Activated CD4-positive, CD25-positive, alpha-beta regulatory T cell treated with anti-CD3 and anti-CD28 coated beads, Interleukin-2, amount 50 U/mL, for 24 hours (primary cell): ENCODE measurements around the gene A4GALT.

Source experiments
- ATAC-seq, 2 donors: fragments of 150-1000 bp; cut with Tn5 transposase; one replicate each; pipeline ENCODE4 v1.10.0; 2021; ENCODE audit warnings: mild to moderate bottlenecking in 1 of 2, moderate library complexity in 1 of 2

Gene A4GALT

DNA sequence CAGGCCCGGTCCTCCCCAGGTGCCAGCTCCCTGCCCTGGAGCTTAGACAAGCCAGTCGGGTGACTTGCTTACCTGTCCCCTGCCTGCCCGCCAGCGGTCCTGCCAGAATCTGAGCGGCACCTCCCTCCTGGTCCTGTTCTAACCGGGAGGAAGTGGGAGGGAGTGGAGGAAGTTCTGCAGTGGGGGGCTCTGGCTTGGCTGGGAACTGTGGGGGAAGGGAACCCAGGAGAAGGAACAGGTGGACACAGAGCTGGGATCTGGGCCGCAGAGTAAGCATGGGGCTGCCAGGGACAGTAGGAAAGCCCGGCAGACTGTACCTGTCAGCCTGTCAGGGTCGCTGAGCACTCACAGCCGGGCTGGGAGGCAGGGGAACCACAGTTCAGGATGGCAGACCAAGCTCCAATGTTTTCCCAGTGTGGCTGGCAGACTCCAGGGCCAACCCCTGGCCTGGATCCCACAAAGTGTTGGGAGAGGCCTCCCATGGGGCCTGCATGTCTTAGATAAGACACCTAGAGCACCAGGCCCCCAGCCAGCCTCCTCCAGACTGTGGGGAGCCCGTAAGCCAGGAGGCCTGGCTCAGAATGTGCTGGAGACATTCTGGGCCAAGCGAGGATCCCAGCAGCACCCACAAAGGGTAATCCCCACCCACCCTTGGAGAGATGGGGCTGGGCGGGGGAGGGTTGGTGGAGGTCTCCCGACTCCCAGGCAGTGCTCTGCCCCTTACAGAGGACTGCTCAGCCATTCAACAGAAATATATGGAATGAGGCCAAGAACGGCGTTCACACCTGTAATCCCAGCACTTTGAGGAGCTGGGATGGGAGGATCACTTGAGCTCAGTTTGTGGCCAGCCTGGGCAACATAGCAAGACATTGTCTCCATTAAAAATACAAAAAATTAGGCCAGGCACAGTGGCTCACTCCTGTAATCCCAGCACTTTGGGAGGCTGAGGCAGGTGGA is 73.8 kb downstream of the A4GALT start:
- ATAC-seq, result no peak

DNA sequence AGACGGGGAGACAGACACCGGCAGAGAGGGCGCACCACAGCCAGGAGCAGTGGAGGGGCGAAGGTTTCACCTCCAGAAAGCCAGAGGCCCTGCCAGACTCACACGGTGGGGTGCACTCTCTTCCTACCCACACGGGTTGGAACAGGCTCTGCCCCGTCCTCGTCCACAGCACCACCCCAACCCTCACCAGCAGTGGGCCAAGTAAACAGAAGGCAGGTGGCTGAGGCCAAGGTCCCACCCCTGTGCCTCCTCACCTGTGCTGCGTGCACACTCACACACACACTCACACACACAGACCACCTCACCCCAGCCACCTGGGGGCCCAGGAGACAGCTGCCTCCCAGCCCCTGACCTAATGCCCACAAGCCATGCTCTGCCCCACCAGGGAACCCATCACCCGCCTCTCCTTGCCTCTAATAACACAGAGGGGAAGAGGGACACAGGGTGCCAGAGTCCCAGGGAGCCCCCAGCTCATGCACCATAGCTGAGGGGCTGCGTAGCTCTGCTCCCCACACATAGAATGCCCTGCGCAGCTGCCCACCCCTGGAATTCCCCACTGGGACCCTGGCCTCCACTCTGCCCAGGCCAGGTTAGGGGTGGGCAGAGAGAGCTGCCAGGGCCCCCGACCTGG is 74.6 kb downstream of the A4GALT start:
- ATAC-seq, result no peak

DNA sequence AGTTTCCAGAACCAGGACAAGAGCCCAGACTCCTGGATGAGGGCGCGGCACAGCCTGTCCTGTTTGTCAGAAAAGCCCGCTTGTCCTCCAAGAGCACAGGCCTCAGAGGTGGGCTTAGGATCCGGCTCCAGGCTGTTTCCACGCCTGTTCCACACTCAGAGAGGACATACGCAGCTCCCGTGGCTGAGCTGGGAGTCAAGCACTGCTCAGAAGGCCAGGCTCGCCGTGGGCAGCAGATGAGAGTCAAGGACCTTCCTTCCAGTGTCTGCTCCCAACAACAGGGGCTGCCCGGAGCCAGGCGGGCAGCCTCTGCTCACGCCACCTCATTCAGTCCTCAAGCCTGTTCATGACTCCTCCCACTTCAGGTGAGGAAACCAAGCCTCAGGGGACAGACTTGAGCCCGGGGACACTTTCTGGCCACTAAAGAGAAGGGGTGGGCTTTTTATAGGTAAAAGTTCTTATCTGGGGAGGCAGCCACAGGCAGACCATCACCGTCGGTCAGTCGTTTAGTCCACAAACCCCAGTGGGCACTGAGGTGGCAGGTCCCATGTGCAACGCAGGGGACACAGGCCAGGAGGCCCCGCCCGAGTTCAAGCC is 75.2 kb downstream of the A4GALT start:
- no peak for ATAC-seq

DNA sequence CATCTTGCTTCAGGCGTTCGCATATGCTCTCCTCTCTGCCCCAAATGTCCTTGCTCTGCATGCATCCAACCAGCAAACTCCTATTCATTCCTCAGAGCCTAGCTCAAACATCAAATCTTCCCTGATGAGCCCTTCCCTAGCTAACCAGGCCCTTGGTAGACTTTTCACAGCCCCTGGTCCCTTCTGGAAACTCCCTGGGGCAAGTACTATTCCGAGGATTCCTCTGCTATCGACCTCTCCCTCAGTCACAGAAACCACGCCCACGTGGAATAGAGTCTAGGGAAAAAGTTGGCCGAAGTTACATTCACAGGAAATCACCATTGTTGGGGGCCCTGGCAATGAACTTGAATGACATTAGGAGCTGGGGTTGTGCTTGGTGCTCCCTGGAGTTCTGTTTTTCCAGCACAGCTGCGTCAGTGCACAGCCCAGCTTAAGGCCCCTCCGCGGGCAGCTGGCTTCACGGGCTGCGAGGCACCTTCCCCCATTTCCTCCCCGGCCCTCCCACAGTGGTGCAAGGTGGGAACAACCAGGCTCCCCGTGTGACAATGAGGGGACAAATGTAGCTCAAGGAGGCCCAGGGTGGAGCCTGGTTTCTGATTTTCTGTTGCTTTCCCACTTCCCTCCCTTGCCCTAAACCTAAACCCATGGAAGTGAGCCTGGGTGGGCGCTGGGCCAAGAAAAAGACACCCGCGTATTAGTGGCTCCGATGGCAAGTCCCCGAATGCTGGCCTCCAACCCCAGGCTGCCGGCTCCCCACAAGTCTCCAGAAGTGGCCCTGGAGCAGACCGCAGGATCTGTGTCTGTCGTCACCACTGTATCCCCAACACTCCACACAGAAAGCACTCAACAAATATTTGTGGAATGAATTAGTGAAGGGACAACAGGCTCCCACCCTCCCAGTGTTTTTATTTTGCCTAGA is 76.0 kb downstream of the A4GALT start:
- ATAC-seq, result no peak

DNA sequence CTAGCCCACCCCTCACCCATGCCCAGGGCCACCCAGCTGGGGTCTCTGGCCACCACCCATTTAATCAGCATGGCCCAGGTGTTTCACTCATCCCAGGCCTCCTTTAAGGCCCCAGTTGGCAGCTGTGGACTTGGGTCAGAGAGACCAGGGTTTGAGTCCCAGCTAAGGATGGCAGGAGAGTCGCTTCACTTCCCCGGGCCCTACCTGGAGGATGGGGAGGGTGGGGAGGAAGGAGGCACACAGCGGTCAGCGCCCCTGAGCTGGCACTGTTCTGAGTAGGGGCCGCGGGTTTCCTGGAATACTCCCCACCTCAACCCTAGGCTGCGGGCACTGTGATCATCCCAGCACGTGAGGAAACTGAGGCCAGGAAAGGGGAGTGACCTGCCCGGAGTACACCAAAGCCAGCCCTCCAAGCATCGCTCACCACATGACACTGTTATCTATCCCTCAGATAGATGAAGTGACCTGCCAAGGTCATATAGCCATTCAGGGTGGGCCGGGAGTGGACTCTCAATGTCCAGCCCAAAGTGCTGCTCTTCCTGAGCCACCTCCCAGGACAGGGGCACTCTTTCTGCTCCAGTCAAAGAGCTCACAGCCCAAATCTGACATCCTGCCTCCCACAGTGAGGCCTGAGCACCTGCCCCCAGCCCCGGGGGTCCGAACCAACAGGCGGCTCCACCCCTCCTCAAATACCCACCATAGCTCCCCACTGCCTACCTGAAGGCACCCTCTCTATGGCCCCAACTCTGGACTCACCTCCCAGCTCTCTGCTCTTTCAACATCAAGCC is 76.8 kb downstream of the A4GALT start:
- no peak for ATAC-seq

DNA sequence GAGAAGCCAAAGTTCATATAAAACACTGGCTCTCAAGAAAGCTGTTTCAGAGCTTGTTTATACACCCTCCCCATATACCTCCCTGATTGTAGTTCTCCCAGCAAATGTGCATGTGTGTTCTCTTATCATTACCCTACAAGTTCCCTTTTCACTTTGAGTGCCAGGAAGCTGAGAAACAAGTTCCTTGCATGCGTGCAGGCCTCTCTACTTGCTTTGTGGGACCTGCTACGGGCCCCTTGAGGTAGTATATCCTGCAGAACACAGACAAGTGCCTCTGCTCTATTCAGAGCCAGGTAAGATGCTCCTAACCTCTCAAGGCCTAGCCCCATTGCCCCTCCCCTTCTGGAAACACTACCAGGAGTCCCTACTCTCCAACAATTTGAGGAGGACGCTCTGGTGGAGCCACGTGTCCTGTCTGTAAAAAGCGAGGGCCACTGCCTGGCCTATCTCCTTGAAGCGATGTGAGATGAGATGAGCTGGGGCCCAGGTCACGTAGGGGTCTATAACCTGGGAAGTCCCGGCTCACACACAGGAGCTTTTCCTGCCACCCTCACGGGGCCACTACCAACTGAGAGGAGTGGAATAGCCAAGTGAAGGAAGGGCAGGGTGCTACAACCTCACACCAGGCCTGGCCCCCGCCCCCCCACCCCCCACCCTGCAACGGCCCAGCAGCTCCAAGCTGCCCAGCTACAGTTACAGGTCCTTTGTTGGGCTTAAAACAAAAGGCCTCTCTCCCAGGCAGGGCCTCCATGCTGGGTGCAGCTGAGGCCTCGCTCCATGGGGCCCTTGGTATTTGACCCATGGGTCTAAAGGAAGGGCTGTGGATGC is 77.7 kb downstream of the A4GALT start:
- no peak for ATAC-seq
